ENCODE data around the gene FOXRED2. TPM values are rescaled to one million over a fixed set of nuclear protein-coding genes. Genes with fewer than 3 reads are reported as not detected.

Gene FOXRED2
- total RNA-seq, 4 donors from 2014 or later, result 2.8 to 16.5 (median 4.1) TPM

DNA sequence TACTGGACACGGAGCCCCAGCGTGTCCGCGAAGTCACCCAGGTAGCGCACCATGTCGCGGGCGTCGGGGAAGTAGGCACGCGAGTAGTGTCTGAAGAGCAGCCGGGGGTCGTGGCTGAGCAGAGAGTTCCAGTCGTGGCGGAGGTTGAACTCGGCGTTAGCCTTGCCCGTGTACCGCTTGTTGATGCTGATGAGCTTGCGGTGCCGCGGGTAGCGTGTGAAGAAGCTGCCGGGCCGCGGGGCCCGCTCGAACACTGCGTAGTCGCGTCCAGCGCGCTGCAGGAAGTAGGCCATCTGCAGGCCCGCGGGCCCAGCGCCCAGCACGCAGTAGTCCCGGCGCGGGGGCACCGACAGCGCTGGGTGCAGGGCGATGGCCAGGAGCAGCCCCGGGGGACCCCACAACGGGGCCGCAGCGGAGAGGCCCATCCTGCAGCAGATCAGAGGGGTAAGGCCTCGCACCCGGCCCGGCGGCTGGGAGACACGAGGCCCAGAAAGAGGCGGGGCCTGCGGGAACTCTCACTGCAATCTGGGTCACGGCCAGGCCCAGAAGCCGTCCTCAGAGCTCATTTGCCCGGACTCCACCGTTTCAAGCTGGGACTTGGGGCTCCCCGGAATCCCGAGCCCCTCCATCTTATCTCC lies 723 bp downstream of the FOXRED2 start:
- no peak for DNase-seq
- Histone ChIP-seq H3K36me3 (peaks cover 0 to 6% (median 0%) of the 10 kb centered on the region in 3 donors), H3K4me1 (peaks cover 0 to 16% (median 3%) of the 10 kb centered on the region in 4 donors), H3K9me3 (no peaks in the 10 kb centered on the region), H3K27me3 (no peaks in the 10 kb centered on the region), H3K4me3 (peak overlapping the region in 2 of 4 donors; percentile 58 to 73), H3K27ac (peak overlapping the region in 1 of 4 donors; percentile 86)
- no peak for TF ChIP-seq POLR2A (IDR thresholded peaks at IDR 0.05)
- TF ChIP-seq, protein P1, sequence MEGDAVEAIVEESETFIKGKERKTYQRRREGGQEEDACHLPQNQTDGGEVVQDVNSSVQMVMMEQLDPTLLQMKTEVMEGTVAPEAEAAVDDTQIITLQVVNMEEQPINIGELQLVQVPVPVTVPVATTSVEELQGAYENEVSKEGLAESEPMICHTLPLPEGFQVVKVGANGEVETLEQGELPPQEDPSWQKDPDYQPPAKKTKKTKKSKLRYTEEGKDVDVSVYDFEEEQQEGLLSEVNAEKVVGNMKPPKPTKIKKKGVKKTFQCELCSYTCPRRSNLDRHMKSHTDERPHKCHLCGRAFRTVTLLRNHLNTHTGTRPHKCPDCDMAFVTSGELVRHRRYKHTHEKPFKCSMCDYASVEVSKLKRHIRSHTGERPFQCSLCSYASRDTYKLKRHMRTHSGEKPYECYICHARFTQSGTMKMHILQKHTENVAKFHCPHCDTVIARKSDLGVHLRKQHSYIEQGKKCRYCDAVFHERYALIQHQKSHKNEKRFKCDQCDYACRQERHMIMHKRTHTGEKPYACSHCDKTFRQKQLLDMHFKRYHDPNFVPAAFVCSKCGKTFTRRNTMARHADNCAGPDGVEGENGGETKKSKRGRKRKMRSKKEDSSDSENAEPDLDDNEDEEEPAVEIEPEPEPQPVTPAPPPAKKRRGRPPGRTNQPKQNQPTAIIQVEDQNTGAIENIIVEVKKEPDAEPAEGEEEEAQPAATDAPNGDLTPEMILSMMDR (IDR thresholded peaks at IDR 0.05), result no peak

DNA sequence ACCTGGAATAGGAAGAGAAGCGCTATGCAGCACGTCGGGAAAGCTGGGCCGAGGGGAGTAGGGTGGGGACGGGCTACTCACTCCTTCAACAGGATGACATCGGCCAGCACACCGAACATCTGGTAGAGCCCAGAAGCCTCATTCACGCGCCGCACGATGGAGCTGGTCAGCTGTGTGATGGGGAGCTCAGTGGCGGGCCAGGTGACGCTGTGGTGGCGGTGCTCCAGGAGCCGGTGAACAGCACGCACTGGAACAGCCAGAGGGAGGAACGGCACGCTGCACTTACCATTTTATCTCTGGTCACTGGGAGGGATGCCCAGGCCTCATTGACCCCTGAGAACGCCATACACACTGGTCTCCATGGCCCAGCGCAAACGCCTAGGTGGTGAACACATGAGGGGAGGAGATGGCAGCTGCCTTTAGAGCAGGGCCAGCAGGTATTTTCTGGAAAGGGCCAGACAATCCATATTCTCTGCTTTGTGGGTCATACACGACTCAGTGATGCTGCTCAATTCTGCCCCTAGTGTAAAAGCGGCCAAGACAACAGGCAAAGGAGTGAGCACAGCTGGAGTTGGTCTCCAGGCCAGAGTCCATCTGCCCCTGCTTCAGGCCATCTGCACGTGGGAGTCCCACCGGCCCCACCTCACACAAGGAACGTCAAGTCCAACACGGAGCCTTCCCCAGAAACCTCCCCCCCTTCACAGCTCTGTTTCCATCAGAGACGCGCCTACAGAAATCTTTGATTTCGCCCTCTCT lies 8.8 kb downstream of the FOXRED2 start:
- Histone ChIP-seq H3K27me3 (no peaks in the 10 kb centered on the region), H3K36me3 (no peaks in the 10 kb centered on the region), H3K4me3 (no peak overlapping the region), H3K4me1 (peaks cover 0 to 7% (median 0%) of the 10 kb centered on the region in 4 donors), H3K9me3 (no peaks in the 10 kb centered on the region), H3K27ac (no peak overlapping the region)
- TF ChIP-seq POLR2A (IDR thresholded peaks at IDR 0.05), result no peak
- TF ChIP-seq, protein P1 (IDR thresholded peaks at IDR 0.05), result no peak
- DNase-seq, result no peak

DNA sequence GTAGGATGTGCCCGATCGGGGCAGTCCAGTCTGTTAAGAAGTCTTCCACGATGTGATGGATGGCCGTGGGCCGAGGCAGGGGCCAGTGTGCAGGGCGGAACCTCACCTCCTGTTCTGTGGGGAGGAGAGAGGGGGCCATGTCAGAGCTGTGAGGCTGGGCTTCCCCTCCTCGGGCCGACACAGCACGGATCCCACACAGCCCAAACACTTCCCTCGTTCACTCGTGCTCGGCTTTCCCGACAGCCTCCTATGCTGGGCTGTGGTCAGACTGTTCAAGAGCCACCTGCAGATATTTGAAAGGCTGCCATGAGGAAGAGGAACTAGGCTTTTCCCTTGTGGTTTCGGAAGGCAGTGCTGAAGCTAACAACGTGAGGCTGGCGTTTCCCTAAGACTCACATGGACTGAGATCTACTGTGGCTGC lies 13.1 kb downstream of the FOXRED2 start:
- no peak for TF ChIP-seq POLR2A (IDR thresholded peaks at IDR 0.05)
- TF ChIP-seq, protein P1 (IDR thresholded peaks at IDR 0.05), result no peak
- H3K27me3 ChIP-seq, result no peaks in the 10 kb centered on the region
- H3K4me3 ChIP-seq, result peak overlapping the region in 1 of 4 donors; percentile 6
- peak in 2 of 3 donors; percentile 75 to 77 for DNase-seq
- H3K9me3 ChIP-seq, result no peaks in the 10 kb centered on the region
- H3K36me3 ChIP-seq, result no peaks in the 10 kb centered on the region
- peaks cover 0 to 10% (median 0%) of the 10 kb centered on the region in 4 donors for H3K4me1 ChIP-seq
- peak overlapping the region in 1 of 4 donors; percentile 19 for H3K27ac ChIP-seq

DNA sequence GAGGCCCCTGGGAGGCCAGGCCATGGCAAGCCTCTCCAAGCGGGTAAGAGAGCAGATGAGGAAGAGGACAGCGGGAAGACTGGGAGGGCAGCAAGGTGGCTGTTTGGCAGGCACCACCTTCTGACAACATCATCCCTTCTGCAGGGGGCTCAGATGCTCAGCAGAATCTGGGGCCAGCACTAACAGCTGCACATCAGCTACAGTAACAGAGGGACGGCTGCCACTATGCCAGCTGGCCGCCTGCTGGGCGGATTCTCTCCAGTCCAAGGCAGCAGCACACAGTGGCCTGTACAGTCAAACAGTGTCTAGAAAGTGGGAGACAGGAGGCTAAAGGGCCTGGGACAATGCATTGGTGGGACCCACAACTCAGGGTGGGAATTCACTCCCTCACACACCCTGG lies 14.7 kb downstream of the FOXRED2 start:
- no peak overlapping the region for H3K4me3 ChIP-seq
- H3K36me3 ChIP-seq, result no peaks in the 10 kb centered on the region
- H3K27ac ChIP-seq, result no peak overlapping the region
- H3K27me3 ChIP-seq, result no peaks in the 10 kb centered on the region
- H3K9me3 ChIP-seq, result no peaks in the 10 kb centered on the region
- DNase-seq, result no peak
- TF ChIP-seq, protein P1 (IDR thresholded peaks at IDR 0.05), result no peak
- TF ChIP-seq POLR2A (IDR thresholded peaks at IDR 0.05), result no peak
- H3K4me1 ChIP-seq, result peaks cover 0 to 10% (median 0%) of the 10 kb centered on the region in 4 donors

DNA sequence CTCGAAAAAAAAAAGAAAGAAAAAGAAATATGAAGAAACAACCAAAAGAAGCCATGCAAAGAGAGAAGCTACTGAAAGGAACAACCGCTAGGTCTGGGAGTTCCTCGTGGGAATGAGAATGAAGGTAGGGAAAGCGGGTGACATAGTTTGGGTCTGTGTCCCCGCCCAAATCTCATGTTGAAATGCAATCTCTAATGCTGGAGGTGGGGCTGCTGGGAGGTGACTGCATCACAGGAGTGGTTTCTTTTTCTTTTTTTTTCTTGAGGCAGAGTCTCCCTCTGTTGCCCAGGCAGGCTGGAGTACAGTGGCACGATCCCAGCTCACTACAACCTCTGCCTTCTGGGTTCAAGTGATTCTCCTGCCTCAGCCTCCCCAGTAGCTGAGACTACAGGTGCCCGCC lies 15.7 kb downstream of the FOXRED2 start:
- no peak for DNase-seq
- Histone ChIP-seq H3K27ac (no peak overlapping the region), H3K36me3 (no peaks in the 10 kb centered on the region), H3K4me3 (no peak overlapping the region), H3K4me1 (peaks cover 0 to 10% (median 0%) of the 10 kb centered on the region in 4 donors), H3K9me3 (no peaks in the 10 kb centered on the region), H3K27me3 (no peaks in the 10 kb centered on the region)
- TF ChIP-seq, protein P1 (IDR thresholded peaks at IDR 0.05), result no peak
- TF ChIP-seq POLR2A (IDR thresholded peaks at IDR 0.05), result no peak

All from Peyer's patch (tissue), 4 donors.